Measurements from ENCODE around the gene CFAP77.

Gene CFAP77

GRCh38 chr9:132584601-132585560 lies 174.9 kb downstream of the CFAP77 start:
- H3K4me3 ChIP-seq (ENCODE audit: low read depth, low read length): no peak overlapping the region
- TF ChIP-seq CTCF (IDR thresholded peaks at IDR 0.05; ENCODE audit: borderline replicate concordance, insufficient read depth, low read depth, low read length): no peak

GRCh38 chr9:132585954-132586829 lies 176.2 kb downstream of the CFAP77 start:
- no peak for TF ChIP-seq CTCF (IDR thresholded peaks at IDR 0.05; ENCODE audit: borderline replicate concordance, insufficient read depth, low read depth, low read length)
- H3K4me3 ChIP-seq (ENCODE audit: low read depth, low read length): no peak overlapping the region

- H3K4me3 ChIP-seq (ENCODE audit: low read depth, low read length): no peak overlapping the region
Measured at GRCh38 chr9:132586830-132587591, 177.0 kb downstream of the CFAP77 start.

GRCh38 chr9:132587592-132587955 lies 177.6 kb downstream of the CFAP77 start:
- TF ChIP-seq CTCF (IDR thresholded peaks at IDR 0.05; ENCODE audit: borderline replicate concordance, insufficient read depth, low read depth, low read length): no peak

More at GRCh38 chr9:132586830-132587591, 177.0 kb downstream of the CFAP77 start:
- no peak for TF ChIP-seq CTCF (IDR thresholded peaks at IDR 0.05; ENCODE audit: borderline replicate concordance, insufficient read depth, low read depth, low read length)

GRCh38 chr9:132588098-132588497 lies 178.1 kb downstream of the CFAP77 start:
- no peak overlapping the region for H3K4me3 ChIP-seq (ENCODE audit: low read depth, low read length)
- TF ChIP-seq CTCF (IDR thresholded peaks at IDR 0.05; ENCODE audit: borderline replicate concordance, insufficient read depth, low read depth, low read length): no peak

More at GRCh38 chr9:132587592-132587955, 177.6 kb downstream of the CFAP77 start:
- H3K4me3 ChIP-seq (ENCODE audit: low read depth, low read length): no peak overlapping the region

- TF ChIP-seq CTCF (IDR thresholded peaks at IDR 0.05; ENCODE audit: borderline replicate concordance, insufficient read depth, low read depth, low read length): no peak
- no peak overlapping the region for H3K4me3 ChIP-seq (ENCODE audit: low read depth, low read length)
Measured at GRCh38 chr9:132588501-132589147, 178.6 kb downstream of the CFAP77 start.

Measured in GM12875 (cell line).